ENCODE data around the gene HRK. TPM values are rescaled to one million over a fixed set of nuclear protein-coding genes. Genes with fewer than 3 reads are reported as not detected.

Gene HRK
- polyA plus RNA-seq, 1 donor, result 0.16 TPM

GRCh38 chr12:116870306-116870705 is 10.9 kb downstream of the HRK start:
- Histone ChIP-seq H3K27me3 (ENCODE audit: control insufficient read depth, insufficient read depth, low read length) (peaks cover 21% of the 10 kb centered on the region), H3K9me3 (ENCODE audit: control insufficient read depth, low read depth, low read length) (no peaks in the 10 kb centered on the region), H3K27ac (ENCODE audit: low read length) (no peak overlapping the region), H3K4me3 (ENCODE audit: low read length) (no peak overlapping the region), H3K4me1 (ENCODE audit: control insufficient read depth, insufficient read depth, low read length) (no peaks in the 10 kb centered on the region), H3K36me3 (ENCODE audit: control insufficient read depth, insufficient read depth, low read length) (no peaks in the 10 kb centered on the region)
- DNase-seq, result no peak
- WGBS (ENCODE audit: insufficient coverage, low lambda C conversion rate), result no CpG with 5 or more reads among the region's 4 CpGs

DNA sequence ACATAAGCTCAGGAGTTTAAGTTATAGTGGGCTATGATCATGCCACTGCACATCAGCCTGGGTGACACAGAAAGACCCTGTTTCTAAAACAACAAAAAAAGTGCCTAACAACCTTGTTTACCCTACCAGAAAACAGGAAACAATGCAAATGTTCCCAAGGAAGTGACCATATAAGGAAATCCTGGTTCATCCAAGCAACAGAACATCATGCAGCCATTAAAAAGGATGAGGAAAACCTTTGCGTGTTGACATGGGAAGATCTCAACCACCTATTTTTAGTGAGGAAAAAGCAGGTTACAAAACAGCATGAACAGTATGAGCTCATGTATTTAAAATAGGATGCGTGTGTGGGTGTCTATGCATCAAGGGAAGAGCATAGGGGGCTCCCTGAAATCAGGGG is 13.7 kb downstream of the HRK start:
- no CpG with 5 or more reads among the region's 2 CpGs for WGBS (ENCODE audit: insufficient coverage, low lambda C conversion rate)
- Histone ChIP-seq H3K36me3 (ENCODE audit: control insufficient read depth, insufficient read depth, low read length) (no peaks in the 10 kb centered on the region), H3K4me3 (ENCODE audit: low read length) (no peak overlapping the region), H3K4me1 (ENCODE audit: control insufficient read depth, insufficient read depth, low read length) (no peaks in the 10 kb centered on the region), H3K27ac (ENCODE audit: low read length) (no peak overlapping the region), H3K9me3 (ENCODE audit: control insufficient read depth, low read depth, low read length) (no peaks in the 10 kb centered on the region), H3K27me3 (ENCODE audit: control insufficient read depth, insufficient read depth, low read length) (no peaks in the 10 kb centered on the region)
- DNase-seq, result no peak

- no peaks in the 10 kb centered on the region for H3K4me1 ChIP-seq (ENCODE audit: control insufficient read depth, insufficient read depth, low read length)
- H3K36me3 ChIP-seq (ENCODE audit: control insufficient read depth, insufficient read depth, low read length), result no peaks in the 10 kb centered on the region
- no peak for DNase-seq
- 100% methylated on average over 1 of the region's 13 CpGs for WGBS (ENCODE audit: insufficient coverage, low lambda C conversion rate)
- no peak overlapping the region for H3K4me3 ChIP-seq (ENCODE audit: low read length)
- H3K27me3 ChIP-seq (ENCODE audit: control insufficient read depth, insufficient read depth, low read length), result peaks cover 5% of the 10 kb centered on the region
- no peak overlapping the region for H3K27ac ChIP-seq (ENCODE audit: low read length)
- H3K9me3 ChIP-seq (ENCODE audit: control insufficient read depth, low read depth, low read length), result no peaks in the 10 kb centered on the region
Measured at GRCh38 chr12:116864371-116865160, 16.7 kb downstream of the HRK start.

GRCh38 chr12:116863275-116863767 is 17.9 kb downstream of the HRK start:
- H3K4me1 ChIP-seq (ENCODE audit: control insufficient read depth, insufficient read depth, low read length), result no peaks in the 10 kb centered on the region
- peak in 1 of 2 donors; percentile 46 for DNase-seq
- H3K9me3 ChIP-seq (ENCODE audit: control insufficient read depth, low read depth, low read length), result no peaks in the 10 kb centered on the region
- H3K27me3 ChIP-seq (ENCODE audit: control insufficient read depth, insufficient read depth, low read length), result peaks cover 14% of the 10 kb centered on the region
- H3K27ac ChIP-seq (ENCODE audit: low read length), result no peak overlapping the region
- H3K4me3 ChIP-seq (ENCODE audit: low read length), result no peak overlapping the region
- no peaks in the 10 kb centered on the region for H3K36me3 ChIP-seq (ENCODE audit: control insufficient read depth, insufficient read depth, low read length)
- WGBS (ENCODE audit: insufficient coverage, low lambda C conversion rate), result no CpG with 5 or more reads among the region's 6 CpGs

- H3K27me3 ChIP-seq (ENCODE audit: control insufficient read depth, insufficient read depth, low read length), result peaks cover 14% of the 10 kb centered on the region
- 100% methylated on average over 1 of the region's 4 CpGs for WGBS (ENCODE audit: insufficient coverage, low lambda C conversion rate)
- H3K4me1 ChIP-seq (ENCODE audit: control insufficient read depth, insufficient read depth, low read length), result no peaks in the 10 kb centered on the region
- H3K4me3 ChIP-seq (ENCODE audit: low read length), result no peak overlapping the region
- no peak for DNase-seq
- no peaks in the 10 kb centered on the region for H3K36me3 ChIP-seq (ENCODE audit: control insufficient read depth, insufficient read depth, low read length)
- no peak overlapping the region for H3K27ac ChIP-seq (ENCODE audit: low read length)
- H3K9me3 ChIP-seq (ENCODE audit: control insufficient read depth, low read depth, low read length), result no peaks in the 10 kb centered on the region
Measured at GRCh38 chr12:116862167-116862566, 19.1 kb downstream of the HRK start.

- DNase-seq, result peak; percentile 44 to 46
- H3K4me3 ChIP-seq (ENCODE audit: low read length), result no peak overlapping the region
- H3K4me1 ChIP-seq (ENCODE audit: control insufficient read depth, insufficient read depth, low read length), result no peaks in the 10 kb centered on the region
- H3K36me3 ChIP-seq (ENCODE audit: control insufficient read depth, insufficient read depth, low read length), result no peaks in the 10 kb centered on the region
- H3K27ac ChIP-seq (ENCODE audit: low read length), result peak overlapping the region; percentile 4
- H3K9me3 ChIP-seq (ENCODE audit: control insufficient read depth, low read depth, low read length), result no peaks in the 10 kb centered on the region
- peaks cover 14% of the 10 kb centered on the region for H3K27me3 ChIP-seq (ENCODE audit: control insufficient read depth, insufficient read depth, low read length)
- WGBS (ENCODE audit: insufficient coverage, low lambda C conversion rate), result no CpG with 5 or more reads among the region's 12 CpGs
Measured at GRCh38 chr12:116861320-116861719, 19.9 kb downstream of the HRK start.

DNA sequence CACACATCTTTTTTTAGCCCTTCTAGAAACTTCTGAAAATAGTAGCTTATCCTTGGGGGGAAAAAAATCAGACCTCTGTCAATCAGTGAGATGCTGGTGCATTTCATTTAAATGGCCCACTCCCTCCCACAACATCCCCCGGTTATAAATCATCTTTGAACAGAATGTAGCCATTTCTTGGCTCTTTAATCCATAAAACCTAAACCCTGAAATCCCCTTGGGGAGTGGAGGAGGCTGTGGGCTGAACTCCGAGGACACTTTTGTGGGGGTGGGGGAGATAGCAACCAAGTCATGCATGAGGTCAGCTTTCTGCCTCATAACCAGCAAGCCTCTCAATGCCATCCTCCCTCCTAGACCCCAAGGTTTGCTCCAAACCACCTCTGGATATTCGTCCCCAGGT is 21.0 kb downstream of the HRK start:
- no peaks in the 10 kb centered on the region for H3K9me3 ChIP-seq (ENCODE audit: control insufficient read depth, low read depth, low read length)
- H3K4me1 ChIP-seq (ENCODE audit: control insufficient read depth, insufficient read depth, low read length), result no peaks in the 10 kb centered on the region
- no peak overlapping the region for H3K4me3 ChIP-seq (ENCODE audit: low read length)
- H3K36me3 ChIP-seq (ENCODE audit: control insufficient read depth, insufficient read depth, low read length), result no peaks in the 10 kb centered on the region
- no peak for DNase-seq
- no peak overlapping the region for H3K27ac ChIP-seq (ENCODE audit: low read length)
- 20% methylated on average over 1 of the region's 3 CpGs for whole genome bisulfite sequencing (ENCODE audit: insufficient coverage, low lambda C conversion rate)
- peaks cover 14% of the 10 kb centered on the region for H3K27me3 ChIP-seq (ENCODE audit: control insufficient read depth, insufficient read depth, low read length)

GRCh38 chr12:116859079-116859478 is 22.2 kb downstream of the HRK start:
- H3K9me3 ChIP-seq (ENCODE audit: control insufficient read depth, low read depth, low read length), result no peaks in the 10 kb centered on the region
- DNase-seq, result no peak
- peaks cover 14% of the 10 kb centered on the region for H3K27me3 ChIP-seq (ENCODE audit: control insufficient read depth, insufficient read depth, low read length)

DNA sequence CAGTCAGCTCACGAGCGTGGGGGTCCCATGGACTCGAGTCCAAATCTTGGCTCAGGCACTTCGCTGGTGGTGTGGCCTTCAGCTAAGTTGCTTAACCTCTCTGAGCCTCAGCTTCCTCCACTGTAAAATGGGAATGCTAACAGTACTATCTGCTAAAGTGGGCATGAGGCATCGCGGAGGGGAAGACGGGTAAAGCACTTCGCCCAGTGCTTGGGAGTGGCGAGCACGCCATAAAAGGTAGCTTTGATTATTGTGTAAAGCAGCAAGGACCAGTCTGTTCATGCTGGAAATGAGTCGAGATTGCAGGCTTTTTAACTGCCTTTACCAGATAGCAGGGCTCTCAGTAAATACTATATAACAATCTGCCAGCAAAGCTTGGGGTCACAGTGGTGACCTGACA is 24.5 kb downstream of the HRK start:
- no peaks in the 10 kb centered on the region for H3K4me1 ChIP-seq (ENCODE audit: control insufficient read depth, insufficient read depth, low read length)
- H3K4me3 ChIP-seq (ENCODE audit: low read length), result no peak overlapping the region
- H3K9me3 ChIP-seq (ENCODE audit: control insufficient read depth, low read depth, low read length), result no peaks in the 10 kb centered on the region
- peaks cover 14% of the 10 kb centered on the region for H3K27me3 ChIP-seq (ENCODE audit: control insufficient read depth, insufficient read depth, low read length)
- DNase-seq, result peak in 1 of 2 donors; percentile 62
- no peaks in the 10 kb centered on the region for H3K36me3 ChIP-seq (ENCODE audit: control insufficient read depth, insufficient read depth, low read length)
- H3K27ac ChIP-seq (ENCODE audit: low read length), result no peak overlapping the region
- WGBS (ENCODE audit: insufficient coverage, low lambda C conversion rate), result no CpG with 5 or more reads among the region's 11 CpGs

More at GRCh38 chr12:116859079-116859478, 22.2 kb downstream of the HRK start:
- H3K4me1 ChIP-seq (ENCODE audit: control insufficient read depth, insufficient read depth, low read length), result no peaks in the 10 kb centered on the region
- H3K4me3 ChIP-seq (ENCODE audit: low read length), result no peak overlapping the region
- WGBS (ENCODE audit: insufficient coverage, low lambda C conversion rate), result no CpG with 5 or more reads among the region's 5 CpGs
- no peak overlapping the region for H3K27ac ChIP-seq (ENCODE audit: low read length)
- no peaks in the 10 kb centered on the region for H3K36me3 ChIP-seq (ENCODE audit: control insufficient read depth, insufficient read depth, low read length)

DNA sequence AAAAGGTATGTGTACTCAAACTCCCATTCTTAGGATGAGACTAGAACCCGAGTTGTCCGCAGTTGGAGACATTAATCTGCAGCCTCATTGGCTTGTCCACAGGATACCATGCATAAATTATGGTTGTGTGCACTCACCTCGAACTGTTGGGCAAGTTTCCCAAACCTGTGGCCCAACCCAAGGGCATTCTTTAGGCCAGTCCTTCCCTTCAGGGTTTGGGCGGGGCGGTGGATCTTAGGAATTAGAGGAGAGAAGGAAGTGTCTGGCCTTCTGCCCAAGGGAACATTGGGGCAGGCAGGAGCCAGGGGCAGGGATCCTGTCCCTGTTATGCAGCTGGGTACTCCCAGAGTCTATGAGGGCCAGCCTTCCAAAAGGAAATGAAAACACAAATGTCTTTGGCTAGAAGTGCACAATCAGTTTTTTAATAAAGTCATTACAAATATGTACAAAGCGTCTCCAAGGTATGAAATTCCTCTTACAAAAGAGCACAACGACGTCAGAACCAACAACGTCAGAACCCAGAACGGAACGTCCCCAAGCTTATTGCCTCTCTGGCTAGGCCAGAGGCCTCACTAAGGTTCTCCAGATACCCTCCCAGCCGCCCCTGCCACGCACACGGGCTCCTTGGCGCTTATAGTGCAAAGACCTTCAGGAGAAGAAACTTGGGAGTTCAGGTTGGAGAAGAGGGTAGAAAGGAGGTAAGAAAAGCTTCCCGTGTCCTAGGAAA is 25.3 kb downstream of the HRK start:
- no peak for DNase-seq
- peaks cover 14% of the 10 kb centered on the region for H3K27me3 ChIP-seq (ENCODE audit: control insufficient read depth, insufficient read depth, low read length)

More for the DNA sequence above, 25.3 kb downstream of the HRK start:
- H3K9me3 ChIP-seq (ENCODE audit: control insufficient read depth, low read depth, low read length), result no peaks in the 10 kb centered on the region
- no CpG with 5 or more reads among the region's 16 CpGs for WGBS (ENCODE audit: insufficient coverage, low lambda C conversion rate)
- H3K4me3 ChIP-seq (ENCODE audit: low read length), result no peak overlapping the region
- no peaks in the 10 kb centered on the region for H3K36me3 ChIP-seq (ENCODE audit: control insufficient read depth, insufficient read depth, low read length)
- H3K27ac ChIP-seq (ENCODE audit: low read length), result no peak overlapping the region
- no peaks in the 10 kb centered on the region for H3K4me1 ChIP-seq (ENCODE audit: control insufficient read depth, insufficient read depth, low read length)
